Lower lobe of right lung (tissue), 2 donors: ENCODE results near the gene WIPF3. TPM values are rescaled to one million over a fixed set of nuclear protein-coding genes. Genes with fewer than 3 reads are reported as not detected.

ENCODE experiments used
- ATAC-seq, 2 donors: fragments of 200-7000 bp; cut with Tn5 transposase; one replicate each; pipeline ENCODE4 v1.9.1; 2020 to 2022; ENCODE audit warnings: mild to moderate bottlenecking in 2 of 2, moderate library complexity in 2 of 2
- DNase-seq: peaks from one replicate; pipeline ENCODE4 v3.0.0-alpha.2; 2020
- H3K27ac ChIP-seq: fragments of 200-600 bp; one replicate; pipeline ENCODE4 v1.8.0; 2022
- H3K27me3 ChIP-seq: fragments of 200-600 bp; one replicate; pipeline ENCODE4 v1.8.0; 2022; ENCODE audit warnings: low read depth
- H3K36me3 ChIP-seq: fragments of 200-600 bp; one replicate; pipeline ENCODE4 v1.8.0; 2022; ENCODE audit warnings: mild to moderate bottlenecking
- H3K4me1 ChIP-seq: fragments of 200-600 bp; one replicate; pipeline ENCODE4 v1.8.0; 2022
- H3K4me3 ChIP-seq: fragments of 200-600 bp; one replicate; pipeline ENCODE4 v1.8.0; 2022; ENCODE audit warnings: mild to moderate bottlenecking
- H3K9me3 ChIP-seq: fragments of 200-600 bp; one replicate; pipeline ENCODE4 v1.8.0; 2022
- intact Hi-C: fragments of 100-400 bp; cut with DNase I; formaldehyde crosslinking; loops from one replicate; pipeline ENCODE4 v1.11.0; 2022
- total RNA-seq: library from RNA; stranded (reverse); fragmentation: NEBNext Ultra II Directional; extraction: Animal tissue kit (Norgen Biotek cat#: 25700); gene quantifications from one replicate; pipeline ENCODE4 v1.2.1, GENCODE V29; 2021
- TF ChIP-seq, protein P1 (sequence below): fragments of 200-600 bp; IDR thresholded peaks from one replicate; pipeline ENCODE4 v1.8.0; 2022; ENCODE audit warnings: antibody characterized with exemption, mild to moderate bottlenecking
- donor health status: DM: no; HTN: yes; CAD: no; lungs with severe emphysema.

The WIPF3 gene
- total RNA-seq, 1 donor from 2014 or later = 0.95 TPM

DNA sequence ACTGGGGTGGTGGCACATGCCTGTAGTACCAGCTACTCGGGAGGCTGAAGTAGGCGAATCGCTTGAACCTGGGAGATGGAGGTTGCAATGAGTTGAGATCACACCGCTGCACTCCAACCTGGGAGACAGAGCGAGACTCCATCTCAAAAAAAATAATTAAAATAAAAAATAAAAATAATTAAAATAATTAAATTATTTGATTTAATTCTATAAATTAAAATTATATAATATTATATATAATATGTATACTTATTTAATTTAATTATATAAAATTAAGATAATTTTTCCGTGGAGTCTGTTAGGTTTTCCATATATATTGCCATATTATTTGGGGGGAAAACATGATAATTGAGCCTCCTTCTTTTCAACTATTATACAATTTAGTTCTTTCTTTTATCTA is 12.0 kb downstream of the WIPF3 start:
- peaks cover 8% of the 10 kb centered on the region for H3K27me3 ChIP-seq
- H3K27ac ChIP-seq = no peak overlapping the region
- DNase-seq (no peak), ATAC-seq (no peak)
- H3K9me3 ChIP-seq = no peaks in the 10 kb centered on the region
- no peaks in the 10 kb centered on the region for H3K4me1 ChIP-seq
- H3K4me3 ChIP-seq = no peak overlapping the region
- TF ChIP-seq, protein P1, sequence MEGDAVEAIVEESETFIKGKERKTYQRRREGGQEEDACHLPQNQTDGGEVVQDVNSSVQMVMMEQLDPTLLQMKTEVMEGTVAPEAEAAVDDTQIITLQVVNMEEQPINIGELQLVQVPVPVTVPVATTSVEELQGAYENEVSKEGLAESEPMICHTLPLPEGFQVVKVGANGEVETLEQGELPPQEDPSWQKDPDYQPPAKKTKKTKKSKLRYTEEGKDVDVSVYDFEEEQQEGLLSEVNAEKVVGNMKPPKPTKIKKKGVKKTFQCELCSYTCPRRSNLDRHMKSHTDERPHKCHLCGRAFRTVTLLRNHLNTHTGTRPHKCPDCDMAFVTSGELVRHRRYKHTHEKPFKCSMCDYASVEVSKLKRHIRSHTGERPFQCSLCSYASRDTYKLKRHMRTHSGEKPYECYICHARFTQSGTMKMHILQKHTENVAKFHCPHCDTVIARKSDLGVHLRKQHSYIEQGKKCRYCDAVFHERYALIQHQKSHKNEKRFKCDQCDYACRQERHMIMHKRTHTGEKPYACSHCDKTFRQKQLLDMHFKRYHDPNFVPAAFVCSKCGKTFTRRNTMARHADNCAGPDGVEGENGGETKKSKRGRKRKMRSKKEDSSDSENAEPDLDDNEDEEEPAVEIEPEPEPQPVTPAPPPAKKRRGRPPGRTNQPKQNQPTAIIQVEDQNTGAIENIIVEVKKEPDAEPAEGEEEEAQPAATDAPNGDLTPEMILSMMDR = no peak
- intact Hi-C loops = no loop called here
- H3K36me3 ChIP-seq = no peaks in the 10 kb centered on the region

- no peak overlapping the region for H3K27ac ChIP-seq
- TF ChIP-seq, protein P1 = no peak
- no peaks in the 10 kb centered on the region for H3K4me1 ChIP-seq
- peaks cover 5% of the 10 kb centered on the region for H3K27me3 ChIP-seq
- H3K36me3 ChIP-seq = no peaks in the 10 kb centered on the region
- no peaks in the 10 kb centered on the region for H3K9me3 ChIP-seq
- ATAC-seq = no peak
- DNase-seq = no peak
- intact Hi-C loops = no loop called here
- no peak overlapping the region for H3K4me3 ChIP-seq
Observed at GRCh38 chr7:29825775-29826529, 19.6 kb downstream of the WIPF3 start.

DNA sequence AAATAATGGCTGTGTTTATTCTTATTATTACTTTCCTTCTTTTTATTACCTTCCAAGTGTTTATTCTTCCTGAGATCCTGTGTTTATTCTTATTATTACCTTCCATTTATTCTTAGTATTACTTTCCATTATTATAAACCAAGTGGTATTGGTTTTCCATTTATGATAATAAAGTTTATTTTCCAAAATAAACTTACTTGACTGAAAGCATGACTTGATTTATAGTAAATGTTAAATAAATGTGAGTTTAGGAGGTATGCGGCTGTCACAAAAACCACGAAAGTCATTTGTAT is 20.2 kb downstream of the WIPF3 start:
- ATAC-seq (no peak), DNase-seq (no peak)
- Histone ChIP-seq H3K9me3 (no peaks in the 10 kb centered on the region), H3K36me3 (no peaks in the 10 kb centered on the region), H3K27ac (no peak overlapping the region), H3K4me1 (no peaks in the 10 kb centered on the region), H3K27me3 (no peaks in the 10 kb centered on the region), H3K4me3 (no peak overlapping the region)
- TF ChIP-seq, protein P1 = no peak
- intact Hi-C loops = no loop called here

GRCh38 chr7:29826904-29827303 is 20.6 kb downstream of the WIPF3 start:
- intact Hi-C loops = no loop called here
- ATAC-seq = no peak
- Histone ChIP-seq H3K9me3 (no peaks in the 10 kb centered on the region), H3K27ac (no peak overlapping the region), H3K36me3 (no peaks in the 10 kb centered on the region), H3K4me1 (no peaks in the 10 kb centered on the region), H3K4me3 (no peak overlapping the region), H3K27me3 (no peaks in the 10 kb centered on the region)
- TF ChIP-seq, protein P1 = no peak
- DNase-seq = no peak

DNA sequence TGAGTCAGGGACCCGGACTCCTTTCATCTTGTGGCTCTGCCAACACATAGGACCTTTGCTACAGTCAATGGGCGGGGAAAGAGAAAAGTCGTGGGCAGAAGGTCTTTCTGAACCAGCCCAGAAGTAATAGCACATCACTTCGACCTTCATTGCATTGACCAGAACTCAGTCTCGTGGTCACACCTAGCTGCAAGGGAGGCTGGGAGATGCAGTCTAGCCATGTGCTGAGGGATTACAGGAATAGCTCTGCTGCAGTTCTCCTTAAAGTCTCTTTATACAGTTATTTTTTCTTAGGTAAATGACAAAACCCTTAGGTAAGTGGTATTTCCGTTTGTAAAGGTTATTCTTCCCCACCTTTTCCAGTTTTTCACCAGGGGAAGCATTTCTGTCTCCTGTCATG is 25.4 kb downstream of the WIPF3 start:
- no peaks in the 10 kb centered on the region for H3K36me3 ChIP-seq
- no peaks in the 10 kb centered on the region for H3K9me3 ChIP-seq
- TF ChIP-seq, protein P1 = no peak
- intact Hi-C loops = no loop called here
- no peaks in the 10 kb centered on the region for H3K4me1 ChIP-seq
- DNase-seq = no peak
- H3K27ac ChIP-seq = no peak overlapping the region
- no peaks in the 10 kb centered on the region for H3K27me3 ChIP-seq
- no peak for ATAC-seq
- H3K4me3 ChIP-seq = no peak overlapping the region
